Measurements from ENCODE around the gene TRAPPC14. TPM values are rescaled to one million over a fixed set of nuclear protein-coding genes. Genes with fewer than 3 reads are reported as not detected.

The TRAPPC14 gene
- total and polyA plus RNA-seq, 9 of the 15 experiments (the other 6 are each of a cell fraction or from before 2014, with no cell fraction given) = 0.42 to 45.9 (median 18.2) TPM

GRCh38 chr7:100167912-100168323 is 9.4 kb upstream of the TRAPPC14 start (continued):
- TF ChIP-seq MGA (IDR thresholded peaks at IDR 0.05) (no peak), FOXP4 (CRISPR knock-in tag; IDR thresholded peaks at IDR 0.05; ENCODE audit: borderline replicate concordance) (no peak), ZFPM2 (CRISPR knock-in tag; IDR thresholded peaks at IDR 0.05) (no peak), ERF (CRISPR knock-in tag; IDR thresholded peaks at IDR 0.05) (no peak), CUX1 (CRISPR knock-in tag; IDR thresholded peaks at IDR 0.05) (no peak), BRF2 (IDR thresholded peaks at IDR 0.05; ENCODE audit: borderline replicate concordance, insufficient read depth, insufficient read length) (no peak), ZNF282 (CRISPR knock-in tag; IDR thresholded peaks at IDR 0.05) (no peak)
